Muscle layer of duodenum (tissue), 2 donors: ENCODE measurements around the gene NEK5.

Source experiments
- H3K27ac ChIP-seq: one replicate; pipeline ENCODE4 v1.7.0; 2013; ENCODE audit warnings: mild to moderate bottlenecking, low read length
- H3K27me3 ChIP-seq: one replicate; pipeline ENCODE4 v1.7.0; 2013; ENCODE audit warnings: low read depth, mild to moderate bottlenecking, control low read depth, low read length
- H3K36me3 ChIP-seq, 2 donors: one replicate each; pipeline ENCODE4 v1.7.0; 2013; ENCODE audit warnings: low read length in 2 of 2, control low read depth in 1 of 2, mild to moderate bottlenecking in 1 of 2; ENCODE audit not compliant: insufficient read depth in 2 of 2, control insufficient read depth in 1 of 2
- H3K4me1 ChIP-seq, 2 donors: one replicate each; pipeline ENCODE4 v1.7.0; 2013; ENCODE audit warnings: low read length in 2 of 2, mild to moderate bottlenecking in 2 of 2, control low read depth in 1 of 2, moderate library complexity in 1 of 2; ENCODE audit not compliant: insufficient read depth in 2 of 2, control insufficient read depth in 1 of 2
- H3K4me3 ChIP-seq, 2 donors: one replicate each; pipeline ENCODE4 v1.7.0; 2013; ENCODE audit warnings: low read length in 2 of 2, low read depth in 1 of 2, mild to moderate bottlenecking in 1 of 2
- H3K9me3 ChIP-seq, 2 donors: one replicate each; pipeline ENCODE4 v1.7.0; 2013; ENCODE audit warnings: low read length in 2 of 2, control low read depth in 1 of 2, mild to moderate bottlenecking in 1 of 2; ENCODE audit not compliant: control insufficient read depth in 1 of 2
- donor health status: healthy.

NEK5 gene

GRCh38 chr13:52136763-52137162 is 7.9 kb upstream of the NEK5 start:
- no peaks in the 10 kb centered on the region for H3K9me3 ChIP-seq
- H3K4me3 ChIP-seq = no peak overlapping the region
- H3K27me3 ChIP-seq = no peaks in the 10 kb centered on the region
- H3K4me1 ChIP-seq = no peaks in the 10 kb centered on the region
- H3K27ac ChIP-seq = no peak overlapping the region
- peaks cover 26 to 50% of the 10 kb centered on the region in 2 donors for H3K36me3 ChIP-seq

- H3K27me3 ChIP-seq = no peaks in the 10 kb centered on the region
- peaks cover 14 to 39% of the 10 kb centered on the region in 2 donors for H3K36me3 ChIP-seq
- H3K4me3 ChIP-seq = no peak overlapping the region
- no peaks in the 10 kb centered on the region for H3K9me3 ChIP-seq
- H3K27ac ChIP-seq = no peak overlapping the region
- H3K4me1 ChIP-seq = peaks cover 0 to 17% of the 10 kb centered on the region in 2 donors
Measured at GRCh38 chr13:52130641-52131040, 1.8 kb upstream of the NEK5 start.

- Histone ChIP-seq H3K9me3 (no peaks in the 10 kb centered on the region), H3K36me3 (peaks cover 8 to 20% of the 10 kb centered on the region in 2 donors), H3K27ac (no peak overlapping the region), H3K4me1 (peaks cover 0 to 17% of the 10 kb centered on the region in 2 donors), H3K27me3 (no peaks in the 10 kb centered on the region), H3K4me3 (peak overlapping the region; percentile 76 to 78)
Measured at GRCh38 chr13:52127783-52128702, 830 bp downstream of the NEK5 start.

GRCh38 chr13:52127378-52127777 is 1.5 kb downstream of the NEK5 start:
- Histone ChIP-seq H3K9me3 (no peaks in the 10 kb centered on the region), H3K27ac (no peak overlapping the region), H3K27me3 (no peaks in the 10 kb centered on the region), H3K4me3 (peak overlapping the region in 1 of 2 donors; percentile 76), H3K4me1 (peaks cover 0 to 17% of the 10 kb centered on the region in 2 donors), H3K36me3 (peaks cover 4 to 16% of the 10 kb centered on the region in 2 donors)

- Histone ChIP-seq H3K27ac (no peak overlapping the region), H3K9me3 (no peaks in the 10 kb centered on the region), H3K36me3 (no peaks in the 10 kb centered on the region), H3K4me3 (no peak overlapping the region), H3K4me1 (peaks cover 0 to 17% of the 10 kb centered on the region in 2 donors), H3K27me3 (no peaks in the 10 kb centered on the region)
Measured at GRCh38 chr13:52125547-52125946, 3.3 kb downstream of the NEK5 start.

- no peaks in the 10 kb centered on the region for H3K36me3 ChIP-seq
- no peak overlapping the region for H3K4me3 ChIP-seq
- no peaks in the 10 kb centered on the region for H3K4me1 ChIP-seq
- no peaks in the 10 kb centered on the region for H3K27me3 ChIP-seq
- no peaks in the 10 kb centered on the region for H3K9me3 ChIP-seq
- H3K27ac ChIP-seq = no peak overlapping the region
Measured at GRCh38 chr13:52118595-52118994, 10.3 kb downstream of the NEK5 start.

GRCh38 chr13:52118095-52118494 is 10.8 kb downstream of the NEK5 start:
- no peak overlapping the region for H3K4me3 ChIP-seq

GRCh38 chr13:52112591-52112990 is 16.3 kb downstream of the NEK5 start:
- Histone ChIP-seq H3K4me3 (no peak overlapping the region), H3K4me1 (no peaks in the 10 kb centered on the region), H3K27ac (no peak overlapping the region), H3K27me3 (no peaks in the 10 kb centered on the region), H3K36me3 (no peaks in the 10 kb centered on the region), H3K9me3 (no peaks in the 10 kb centered on the region)

More at GRCh38 chr13:52118095-52118494, 10.8 kb downstream of the NEK5 start:
- no peaks in the 10 kb centered on the region for H3K4me1 ChIP-seq
- no peaks in the 10 kb centered on the region for H3K9me3 ChIP-seq
- H3K27me3 ChIP-seq = no peaks in the 10 kb centered on the region
- H3K27ac ChIP-seq = no peak overlapping the region
- no peaks in the 10 kb centered on the region for H3K36me3 ChIP-seq

- H3K36me3 ChIP-seq = no peaks in the 10 kb centered on the region
- no peaks in the 10 kb centered on the region for H3K27me3 ChIP-seq
- no peaks in the 10 kb centered on the region for H3K4me1 ChIP-seq
- H3K9me3 ChIP-seq = no peaks in the 10 kb centered on the region
- H3K27ac ChIP-seq = no peak overlapping the region
- H3K4me3 ChIP-seq = no peak overlapping the region
Measured at GRCh38 chr13:52109116-52109670, 19.7 kb downstream of the NEK5 start.

- Histone ChIP-seq H3K4me3 (no peak overlapping the region), H3K27ac (no peak overlapping the region), H3K36me3 (no peaks in the 10 kb centered on the region), H3K4me1 (no peaks in the 10 kb centered on the region), H3K9me3 (no peaks in the 10 kb centered on the region), H3K27me3 (no peaks in the 10 kb centered on the region)
Measured at GRCh38 chr13:52105841-52106240, 23.0 kb downstream of the NEK5 start.

GRCh38 chr13:52104624-52105023 is 24.2 kb downstream of the NEK5 start:
- Histone ChIP-seq H3K27me3 (no peaks in the 10 kb centered on the region), H3K9me3 (no peaks in the 10 kb centered on the region), H3K4me1 (no peaks in the 10 kb centered on the region), H3K27ac (no peak overlapping the region), H3K4me3 (no peak overlapping the region), H3K36me3 (no peaks in the 10 kb centered on the region)
